Cardiac septum (tissue), 1 donor: ENCODE results near the gene LRRC30. TPM values are rescaled to one million over a fixed set of nuclear protein-coding genes. Genes with fewer than 3 reads are reported as not detected.

ENCODE experiments used
- total RNA-seq: library from RNA; stranded (reverse); fragmentation: NEBNext Ultra II Directional; extraction: Animal tissue kit (Norgen Biotek cat#: 25700); gene quantifications from one replicate; pipeline ENCODE4 v1.2.1, GENCODE V29; 2021
- donor health status: DM: no; HTN: no; CAD: no.

LRRC30 gene
- total RNA-seq, 1 donor from 2014 or later, result not detected

Other genes with a start within 250 kb of the LRRC30 start
- 0.40 TPM for gene LAMA1, start 113.3 kb upstream of the LRRC30 start, total RNA-seq